Measurements from ENCODE around the gene LRP1B. TPM values are rescaled to one million over a fixed set of nuclear protein-coding genes. Genes with fewer than 3 reads are reported as not detected.

LRP1B gene
- total RNA-seq, 1 donor from 2014 or later, result 0.54 TPM

DNA sequence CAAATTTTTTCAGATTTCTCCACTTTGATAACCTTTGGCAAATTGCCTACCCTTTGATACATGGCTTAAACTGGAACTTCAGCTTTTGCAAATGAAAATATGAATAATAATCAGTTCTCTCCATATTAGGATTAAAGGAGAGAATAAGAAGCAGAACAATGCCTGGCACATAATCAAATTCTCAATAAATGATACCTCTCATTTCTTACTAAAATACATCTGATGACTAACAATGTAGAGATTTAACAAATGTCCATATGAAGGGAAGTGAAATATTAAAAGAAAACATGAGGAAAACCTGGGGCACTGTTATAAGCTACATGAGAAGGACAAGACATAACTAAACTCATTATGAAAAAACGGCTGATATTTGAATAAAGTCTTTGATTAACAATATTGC, 1103.6 kb downstream of the LRP1B start:
- peaks cover 6% of the 10 kb centered on the region for H3K4me1 Mint-ChIP-seq

DNA sequence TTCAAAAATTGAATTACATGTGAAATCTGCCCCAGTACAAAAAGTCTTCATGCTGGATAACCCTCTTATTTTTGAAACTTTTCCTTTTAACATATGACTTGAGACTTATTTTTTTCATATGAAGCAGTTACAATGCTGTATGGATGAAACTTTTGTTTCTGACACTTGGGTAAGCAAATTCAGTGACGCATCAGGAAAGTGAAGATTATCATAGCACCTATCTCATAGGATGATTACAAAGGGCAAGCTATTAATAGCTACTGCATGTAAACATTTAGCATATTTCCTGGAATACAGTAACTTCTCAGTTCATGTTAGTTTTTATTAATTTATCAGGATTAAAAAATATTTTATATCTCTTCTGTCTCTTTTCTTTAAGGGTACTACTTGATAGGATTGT, 1109.2 kb downstream of the LRP1B start:
- no peak for DNase-seq (ENCODE audit: low read depth, low spot score)
- TF ChIP-seq, protein P1, sequence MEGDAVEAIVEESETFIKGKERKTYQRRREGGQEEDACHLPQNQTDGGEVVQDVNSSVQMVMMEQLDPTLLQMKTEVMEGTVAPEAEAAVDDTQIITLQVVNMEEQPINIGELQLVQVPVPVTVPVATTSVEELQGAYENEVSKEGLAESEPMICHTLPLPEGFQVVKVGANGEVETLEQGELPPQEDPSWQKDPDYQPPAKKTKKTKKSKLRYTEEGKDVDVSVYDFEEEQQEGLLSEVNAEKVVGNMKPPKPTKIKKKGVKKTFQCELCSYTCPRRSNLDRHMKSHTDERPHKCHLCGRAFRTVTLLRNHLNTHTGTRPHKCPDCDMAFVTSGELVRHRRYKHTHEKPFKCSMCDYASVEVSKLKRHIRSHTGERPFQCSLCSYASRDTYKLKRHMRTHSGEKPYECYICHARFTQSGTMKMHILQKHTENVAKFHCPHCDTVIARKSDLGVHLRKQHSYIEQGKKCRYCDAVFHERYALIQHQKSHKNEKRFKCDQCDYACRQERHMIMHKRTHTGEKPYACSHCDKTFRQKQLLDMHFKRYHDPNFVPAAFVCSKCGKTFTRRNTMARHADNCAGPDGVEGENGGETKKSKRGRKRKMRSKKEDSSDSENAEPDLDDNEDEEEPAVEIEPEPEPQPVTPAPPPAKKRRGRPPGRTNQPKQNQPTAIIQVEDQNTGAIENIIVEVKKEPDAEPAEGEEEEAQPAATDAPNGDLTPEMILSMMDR (conservative IDR thresholded peaks at IDR 0.05), result no peak
- no peak overlapping the region for H3K4me3 Mint-ChIP-seq
- H3K27me3 Mint-ChIP-seq (ENCODE audit: low read depth), result no peaks in the 10 kb centered on the region
- H3K4me1 Mint-ChIP-seq, result peaks cover 6% of the 10 kb centered on the region
- peaks cover 7% of the 10 kb centered on the region for H3K9me3 Mint-ChIP-seq
- H3K27ac Mint-ChIP-seq (ENCODE audit: unreplicated experiment), result no peak overlapping the region
- no peaks in the 10 kb centered on the region for H3K36me3 Mint-ChIP-seq (ENCODE audit: low read depth)

More for the DNA sequence above, 1103.6 kb downstream of the LRP1B start:
- Mint-ChIP-seq H3K27me3 (ENCODE audit: low read depth) (no peaks in the 10 kb centered on the region), H3K9me3 (peaks cover 10% of the 10 kb centered on the region), H3K4me3 (no peak overlapping the region), H3K36me3 (ENCODE audit: low read depth) (no peaks in the 10 kb centered on the region), H3K27ac (ENCODE audit: unreplicated experiment) (no peak overlapping the region)
- DNase-seq (ENCODE audit: low read depth, low spot score), result no peak
- TF ChIP-seq, protein P1 (conservative IDR thresholded peaks at IDR 0.05), result no peak

DNA sequence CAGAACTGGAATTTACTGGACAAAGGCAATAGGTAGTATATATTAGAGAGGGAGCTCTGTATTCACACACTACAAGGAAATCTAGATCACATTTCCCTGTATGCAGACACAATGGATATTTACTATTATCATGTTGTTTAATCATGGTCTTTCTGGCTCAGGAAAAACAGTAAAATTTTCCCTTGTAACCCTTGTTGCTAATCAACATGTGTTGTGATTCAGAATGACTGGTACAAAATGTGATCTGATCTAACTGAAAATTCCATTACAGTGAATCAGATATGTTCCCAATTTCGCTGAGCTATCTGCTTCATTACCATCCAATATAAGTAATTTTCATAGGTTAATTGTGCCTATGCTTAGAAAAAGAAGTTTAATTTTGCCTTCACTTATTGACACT, 1109.7 kb downstream of the LRP1B start:
- TF ChIP-seq, protein P1 (conservative IDR thresholded peaks at IDR 0.05), result no peak
- no peaks in the 10 kb centered on the region for H3K36me3 Mint-ChIP-seq (ENCODE audit: low read depth)
- H3K9me3 Mint-ChIP-seq, result peaks cover 7% of the 10 kb centered on the region
- no peak overlapping the region for H3K4me3 Mint-ChIP-seq
- H3K4me1 Mint-ChIP-seq, result peaks cover 6% of the 10 kb centered on the region
- DNase-seq (ENCODE audit: low read depth, low spot score), result no peak
- H3K27me3 Mint-ChIP-seq (ENCODE audit: low read depth), result no peaks in the 10 kb centered on the region
- no peak overlapping the region for H3K27ac Mint-ChIP-seq (ENCODE audit: unreplicated experiment)

DNA sequence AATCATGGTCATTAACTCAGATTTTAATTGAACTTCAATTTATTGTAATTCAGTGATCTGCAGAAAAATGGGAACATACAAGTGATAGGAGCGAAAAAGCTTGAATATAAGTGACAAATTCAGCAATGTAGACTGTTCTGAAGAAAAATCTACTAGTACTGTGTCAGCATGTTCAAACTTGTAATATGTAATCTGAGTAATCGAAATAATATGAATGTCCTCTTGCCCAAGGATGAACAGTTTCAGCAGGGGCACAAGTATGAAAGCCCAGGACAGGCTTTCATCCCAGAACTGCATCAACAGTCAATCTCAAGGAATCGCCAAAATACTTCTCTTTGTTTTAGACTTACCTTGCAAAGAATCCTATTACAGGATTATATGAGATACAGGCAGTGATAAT, 1110.5 kb downstream of the LRP1B start:
- H3K27ac Mint-ChIP-seq (ENCODE audit: unreplicated experiment), result no peak overlapping the region
- H3K36me3 Mint-ChIP-seq (ENCODE audit: low read depth), result no peaks in the 10 kb centered on the region
- H3K27me3 Mint-ChIP-seq (ENCODE audit: low read depth), result no peaks in the 10 kb centered on the region
- peaks cover 7% of the 10 kb centered on the region for H3K9me3 Mint-ChIP-seq
- no peak for DNase-seq (ENCODE audit: low read depth, low spot score)
- peaks cover 6% of the 10 kb centered on the region for H3K4me1 Mint-ChIP-seq
- H3K4me3 Mint-ChIP-seq, result no peak overlapping the region
- TF ChIP-seq, protein P1 (conservative IDR thresholded peaks at IDR 0.05), result no peak

DNA sequence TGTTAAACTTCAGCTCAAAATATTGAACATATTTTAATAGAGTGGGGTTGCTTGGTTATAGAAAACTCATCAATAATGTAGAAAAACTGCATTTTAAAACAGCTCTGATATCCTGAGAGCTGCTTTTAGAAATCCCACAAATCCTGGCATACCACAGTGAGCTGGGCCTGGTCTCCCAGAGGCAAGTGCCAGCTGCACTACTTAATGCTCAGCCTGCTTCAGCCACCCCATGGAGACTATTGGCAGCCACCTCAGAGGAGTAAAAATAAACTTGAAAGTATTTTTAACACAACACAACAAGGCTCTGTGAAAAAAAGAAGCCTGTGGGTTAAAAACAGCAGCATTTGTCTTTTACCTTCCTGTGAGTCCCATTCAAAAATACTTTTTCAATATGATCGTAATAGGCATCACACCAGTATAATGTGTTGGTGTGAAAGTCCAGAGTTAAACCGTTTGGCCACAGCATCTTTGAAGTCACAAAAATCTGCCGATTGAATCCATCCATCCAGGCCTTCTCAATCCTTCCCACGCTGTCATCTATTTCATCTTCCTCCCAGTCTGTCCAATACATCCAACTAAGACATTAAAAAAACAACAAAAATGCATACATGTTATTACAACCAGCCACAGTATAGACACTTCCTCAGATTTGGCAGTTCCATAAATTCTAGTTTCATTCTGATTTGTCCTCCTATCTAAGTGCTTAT, 1115.3 kb downstream of the LRP1B start:
- H3K27me3 Mint-ChIP-seq (ENCODE audit: low read depth), result no peaks in the 10 kb centered on the region
- DNase-seq (ENCODE audit: low read depth, low spot score), result no peak
- H3K4me3 Mint-ChIP-seq, result no peak overlapping the region
- TF ChIP-seq, protein P1 (conservative IDR thresholded peaks at IDR 0.05), result no peak
- no peaks in the 10 kb centered on the region for H3K9me3 Mint-ChIP-seq
- H3K36me3 Mint-ChIP-seq (ENCODE audit: low read depth), result no peaks in the 10 kb centered on the region
- H3K27ac Mint-ChIP-seq (ENCODE audit: unreplicated experiment), result no peak overlapping the region
- no peaks in the 10 kb centered on the region for H3K4me1 Mint-ChIP-seq

Data from neural crest cell (in vitro differentiated cells).